GM18520 (cell line): Measurements from ENCODE around the gene AGMAT.
"Not testable (repeated sequence)": the region's sequence is repeated elsewhere in the genome, so short reads cannot be mapped to it uniquely, and the experiment has no call there.

Experiments
- ATAC-seq: cut with Tn5 transposase; IDR thresholded peaks from one replicate; pipeline ENCODE4 v1.9.1; 2021; ENCODE audit not compliant: unreplicated experiment

Gene AGMAT

GRCh38 chr1:15616373-15617172, 31.7 kb upstream of the AGMAT start:
- no peak for ATAC-seq

GRCh38 chr1:15610167-15610566, 25.3 kb upstream of the AGMAT start:
- no peak for ATAC-seq

GRCh38 chr1:15609631-15610030, 24.8 kb upstream of the AGMAT start:
- no peak for ATAC-seq

DNA sequence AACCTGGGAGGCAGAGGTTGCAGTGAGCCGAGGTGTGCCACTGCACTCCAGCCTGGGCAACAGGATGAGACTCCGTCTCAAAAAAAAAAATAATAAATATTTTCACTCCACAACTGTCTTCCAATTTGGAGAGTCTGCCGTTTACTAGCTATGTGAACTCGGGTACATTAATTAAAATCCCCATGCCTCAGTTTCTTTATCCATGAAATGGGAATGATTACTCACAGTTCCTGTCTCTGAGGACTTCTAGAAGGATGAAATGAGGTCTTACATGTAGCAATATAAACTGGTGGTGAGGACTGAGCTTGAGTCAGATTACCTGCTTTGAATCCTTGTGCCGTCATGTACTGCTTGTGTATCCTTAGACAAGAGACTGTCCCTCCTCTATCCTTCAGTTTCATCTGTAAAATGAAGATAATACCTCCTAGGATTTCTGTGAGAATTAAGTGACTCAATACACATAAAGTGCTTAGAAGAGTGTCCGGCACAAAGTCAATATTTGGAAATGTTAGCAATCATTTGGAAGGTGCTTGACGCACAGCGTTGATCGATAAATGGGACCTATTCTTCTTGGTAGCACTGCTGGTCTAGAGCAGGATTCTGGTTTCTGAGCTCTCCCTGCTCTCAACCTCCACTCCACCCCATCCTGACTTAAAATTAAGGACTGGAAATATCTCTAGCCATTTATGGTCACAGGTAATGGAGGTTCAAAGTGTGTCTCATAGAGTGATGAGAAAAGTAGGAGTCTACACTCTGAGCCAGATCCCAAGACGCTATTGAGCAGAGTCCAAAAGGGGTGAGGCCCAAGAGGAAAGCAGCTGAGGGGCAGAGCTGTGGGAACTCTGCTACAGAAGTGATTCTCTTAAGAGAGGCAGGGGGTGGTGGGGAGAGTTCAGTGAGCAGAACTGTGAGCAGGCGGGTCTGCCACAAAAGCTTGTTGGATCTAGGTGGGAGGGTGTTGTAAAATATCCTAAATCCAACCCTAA, 20.8 kb upstream of the AGMAT start:
- no peak for ATAC-seq

DNA sequence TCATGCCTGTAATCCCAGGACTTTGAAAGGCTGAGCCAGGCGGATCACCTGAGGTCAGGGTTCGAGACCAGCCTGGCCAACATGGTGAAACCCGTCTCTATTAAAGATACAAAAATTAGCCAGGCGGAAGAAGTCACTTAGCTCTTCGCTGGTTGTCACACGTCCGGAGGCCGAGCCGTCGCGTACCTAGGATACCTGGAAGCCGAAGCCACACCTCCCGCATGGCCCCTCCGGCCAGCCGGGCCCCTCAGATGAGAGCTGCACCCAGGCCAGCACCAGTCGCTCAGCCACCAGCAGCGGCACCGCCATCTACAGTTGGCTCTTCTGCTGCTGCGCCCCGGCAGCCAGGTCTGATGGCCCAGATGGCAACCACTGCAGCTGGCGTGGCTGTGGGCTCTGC, 19.5 kb upstream of the AGMAT start:
- ATAC-seq: not testable (repeated sequence)

DNA sequence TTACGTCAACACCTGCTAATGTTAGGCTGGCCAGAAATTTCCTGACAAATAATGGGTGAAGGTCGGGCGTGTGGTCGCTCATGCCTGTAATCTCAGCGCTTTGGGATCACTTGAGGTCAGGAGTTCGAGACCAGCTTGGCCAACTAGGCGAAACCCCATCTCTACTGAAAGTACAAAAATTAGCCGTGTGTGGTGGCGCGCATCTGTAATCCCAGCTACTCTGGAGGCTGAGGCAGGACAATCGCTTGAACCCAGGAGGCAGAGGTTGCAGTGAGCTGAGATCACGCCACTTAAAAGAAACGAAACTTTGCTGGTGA, 19.1 kb upstream of the AGMAT start:
- not testable (repeated sequence) for ATAC-seq

GRCh38 chr1:15603050-15603965, 18.5 kb upstream of the AGMAT start:
- no peak for ATAC-seq

DNA sequence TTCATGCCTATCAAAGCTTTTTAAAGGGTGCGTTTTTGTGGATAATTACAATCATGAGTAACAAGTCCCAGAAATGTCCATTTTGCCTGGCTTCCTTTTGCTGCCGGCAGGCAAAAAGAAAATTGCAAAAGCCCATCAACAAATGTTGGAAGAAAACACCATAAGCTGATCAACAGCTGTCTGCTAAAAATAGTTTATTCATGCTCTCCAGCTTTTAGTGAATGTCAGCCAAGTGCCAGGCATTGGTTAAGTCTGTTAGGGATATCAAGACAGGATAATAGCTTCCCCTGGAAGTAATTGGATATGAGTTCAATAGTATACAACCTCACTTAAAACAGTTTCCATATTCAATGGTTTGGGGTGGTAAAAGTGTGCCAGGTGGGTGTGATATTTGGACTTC, 13.6 kb upstream of the AGMAT start:
- no peak for ATAC-seq

- ATAC-seq: no peak
Measured at GRCh38 chr1:15595809-15596617, 11.2 kb upstream of the AGMAT start.

- ATAC-seq: no peak
Measured at GRCh38 chr1:15592285-15592684, 7.4 kb upstream of the AGMAT start.

- ATAC-seq: no peak
Measured at GRCh38 chr1:15583016-15583706, 1.7 kb downstream of the AGMAT start.

- ATAC-seq: no peak
Measured at GRCh38 chr1:15579683-15580047, 5.2 kb downstream of the AGMAT start.

DNA sequence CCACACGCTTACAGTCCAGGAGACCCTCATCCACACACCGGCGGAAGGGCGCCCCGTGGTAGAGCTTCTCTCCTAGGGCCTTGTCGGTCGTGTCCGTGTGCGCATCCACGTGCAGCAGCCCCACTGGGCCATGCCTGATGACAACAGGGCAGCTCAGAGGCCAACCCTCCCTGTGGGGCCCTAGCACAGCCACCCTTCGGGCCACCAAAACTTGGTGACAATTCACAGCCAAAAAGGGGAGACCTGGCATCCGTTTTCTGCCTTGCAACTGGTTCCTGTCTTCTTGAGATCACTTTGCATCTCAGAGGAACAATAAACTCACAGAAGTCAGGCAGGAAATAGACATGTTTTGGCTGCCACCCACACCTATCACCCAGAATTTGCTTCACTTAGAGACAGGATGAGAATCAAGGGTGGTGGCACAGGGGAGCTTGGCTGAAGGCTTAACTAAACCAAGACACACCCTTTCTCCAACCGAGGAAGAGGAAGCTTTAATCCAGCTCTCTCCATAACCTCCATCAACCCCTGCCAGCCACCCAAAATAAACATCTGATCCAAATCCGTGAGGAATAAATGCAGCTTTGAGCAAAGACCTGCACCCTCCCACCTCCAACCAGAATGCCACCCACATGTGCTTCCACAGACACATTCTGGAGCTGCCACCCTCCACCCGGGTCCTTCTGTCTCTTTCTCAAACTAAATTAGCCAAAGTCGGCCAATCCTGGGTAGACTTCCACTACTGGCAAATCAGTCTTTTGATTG, 5.7 kb downstream of the AGMAT start:
- no peak for ATAC-seq

DNA sequence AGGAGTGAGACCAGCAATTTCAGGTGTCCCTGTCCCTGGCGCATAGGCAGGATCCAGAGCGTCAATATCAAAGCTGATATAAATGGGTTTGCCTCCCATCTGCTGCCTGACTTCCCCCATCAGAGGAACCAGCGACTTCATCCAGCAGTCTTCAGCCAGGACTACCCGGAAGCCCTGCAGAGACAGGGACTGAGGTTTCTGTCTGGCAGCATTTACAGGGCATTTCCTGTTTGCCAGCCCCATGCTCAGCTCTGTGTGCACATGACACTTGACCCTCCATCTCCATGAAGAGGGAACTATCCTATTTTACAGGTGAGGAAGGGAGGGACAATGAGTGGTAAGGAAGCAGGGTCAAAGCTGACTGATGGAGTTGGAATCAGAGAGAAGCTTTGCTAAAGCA, 7.2 kb downstream of the AGMAT start:
- no peak for ATAC-seq

DNA sequence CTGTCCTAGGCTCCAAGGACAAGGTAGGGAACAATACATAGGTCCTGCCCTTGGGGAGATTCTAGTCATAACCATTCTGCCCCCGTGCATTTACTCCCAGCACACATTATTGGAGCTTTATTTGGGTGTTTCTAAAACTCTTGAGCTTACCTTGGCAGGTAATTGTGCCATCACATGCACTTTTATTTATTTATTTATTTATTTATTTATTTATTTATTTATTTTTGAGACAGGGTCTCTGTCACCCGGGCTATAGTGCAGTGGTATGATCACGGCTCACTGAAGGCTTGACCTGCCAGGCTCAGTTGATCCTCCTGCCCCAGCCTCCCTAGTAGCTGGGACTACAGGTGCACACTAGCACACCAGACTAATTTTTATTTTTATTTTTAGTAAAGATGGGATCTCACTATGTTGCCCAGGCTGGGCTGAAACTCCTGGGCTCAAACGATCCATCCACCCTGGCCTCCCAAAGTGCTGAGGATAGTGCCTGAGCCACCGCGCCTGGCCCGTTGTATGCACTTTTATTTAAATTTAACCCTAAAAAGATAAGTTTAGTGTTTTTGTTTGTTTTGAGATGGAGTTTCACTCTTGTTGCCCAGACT, 9.2 kb downstream of the AGMAT start:
- ATAC-seq: no peak

- ATAC-seq: no peak
Measured at GRCh38 chr1:15574741-15575140, 10.1 kb downstream of the AGMAT start.

DNA sequence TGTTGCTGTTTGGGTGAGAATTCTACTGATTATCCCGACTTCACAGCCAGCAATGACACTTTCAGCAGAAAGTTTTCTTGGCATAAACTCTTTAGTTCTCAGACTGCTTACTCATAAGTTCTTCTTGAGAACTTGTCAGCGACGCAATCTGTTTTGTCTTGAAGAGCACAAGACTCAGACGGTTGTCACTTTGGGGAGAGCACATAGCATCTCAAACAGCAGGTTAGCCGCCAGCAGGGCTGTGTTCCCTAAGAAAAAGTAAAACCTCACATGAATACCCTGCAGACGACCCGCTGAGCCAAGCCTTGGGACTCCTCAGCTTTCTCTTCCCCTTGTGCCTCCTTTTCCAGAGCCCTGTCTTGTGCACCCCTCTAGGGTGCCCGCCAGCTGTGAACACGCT, 11.4 kb downstream of the AGMAT start:
- no peak for ATAC-seq

- no peak for ATAC-seq
Measured at GRCh38 chr1:15571266-15571665, 13.6 kb downstream of the AGMAT start.

DNA sequence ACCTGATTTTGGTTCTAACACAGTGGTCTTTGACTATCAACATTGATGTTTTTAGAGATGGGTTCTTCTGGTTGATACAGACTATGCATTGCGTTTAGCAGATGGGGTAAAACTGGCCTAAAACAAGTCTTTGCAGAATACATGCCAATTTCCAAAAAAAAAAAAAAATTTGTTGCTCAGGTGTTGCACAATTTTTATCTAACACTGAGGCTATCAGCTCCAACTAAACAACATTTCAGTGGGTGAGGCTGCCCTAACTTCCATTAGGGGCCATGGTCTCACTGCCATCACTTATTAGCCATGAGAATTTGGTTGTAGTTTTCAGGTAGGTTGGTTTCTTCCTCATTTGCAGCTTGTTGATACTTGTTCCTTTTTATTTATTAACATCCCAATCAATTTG, 14.0 kb downstream of the AGMAT start:
- no peak for ATAC-seq
